Measurements from ENCODE around the gene RRP15.
A peak's percentile ranks its signal among the peaks of the same experiment; 100 is the strongest.

The RRP15 gene

GRCh38 chr1:218284917-218285635 is at the start of gene RRP15:
Gene RRP15, plus strand, starts transcription at chr1:218285293. Its CDS starts 24 bp downstream, at chr1:218285317.
- peak; percentile 83 for DNase-seq (ENCODE audit: low read depth)

- no peak for DNase-seq (ENCODE audit: low read depth)
Observed at GRCh38 chr1:218242171-218242570, 42.9 kb upstream of the RRP15 start.

GRCh38 chr1:218247339-218247738 is 37.8 kb upstream of the RRP15 start:
- no peak for DNase-seq (ENCODE audit: low read depth)

- no peak for DNase-seq (ENCODE audit: low read depth)
Observed at GRCh38 chr1:218249338-218250140, 35.6 kb upstream of the RRP15 start.

- no peak for DNase-seq (ENCODE audit: low read depth)
Observed at GRCh38 chr1:218250492-218250891, 34.6 kb upstream of the RRP15 start.

GRCh38 chr1:218254296-218254946 is 30.7 kb upstream of the RRP15 start:
- DNase-seq (ENCODE audit: low read depth), result no peak

GRCh38 chr1:218255090-218255489 is 30.0 kb upstream of the RRP15 start:
- no peak for DNase-seq (ENCODE audit: low read depth)

- DNase-seq (ENCODE audit: low read depth), result no peak
Observed at GRCh38 chr1:218257371-218257770, 27.7 kb upstream of the RRP15 start.

- no peak for DNase-seq (ENCODE audit: low read depth)
Observed at GRCh38 chr1:218257971-218258370, 27.1 kb upstream of the RRP15 start.

- no peak for DNase-seq (ENCODE audit: low read depth)
Observed at GRCh38 chr1:218259339-218259738, 25.8 kb upstream of the RRP15 start.

- DNase-seq (ENCODE audit: low read depth), result no peak
Observed at GRCh38 chr1:218259800-218260199, 25.3 kb upstream of the RRP15 start.

GRCh38 chr1:218262259-218262658 is 22.8 kb upstream of the RRP15 start:
- DNase-seq (ENCODE audit: low read depth), result no peak

GRCh38 chr1:218266356-218266755 is 18.7 kb upstream of the RRP15 start:
- DNase-seq (ENCODE audit: low read depth), result no peak

- DNase-seq (ENCODE audit: low read depth), result no peak
Observed at GRCh38 chr1:218272366-218272765, 12.7 kb upstream of the RRP15 start.

GRCh38 chr1:218273762-218274479 is 11.2 kb upstream of the RRP15 start:
- no peak for DNase-seq (ENCODE audit: low read depth)

- no peak for DNase-seq (ENCODE audit: low read depth)
Observed at GRCh38 chr1:218274511-218274910, 10.6 kb upstream of the RRP15 start.

- no peak for DNase-seq (ENCODE audit: low read depth)
Observed at GRCh38 chr1:218275823-218276222, 9.3 kb upstream of the RRP15 start.

- no peak for DNase-seq (ENCODE audit: low read depth)
Observed at GRCh38 chr1:218281285-218281684, 3.8 kb upstream of the RRP15 start.

- DNase-seq (ENCODE audit: low read depth), result peak; percentile 3
Observed at GRCh38 chr1:218284377-218284916, 646 bp upstream of the RRP15 start.

- DNase-seq (ENCODE audit: low read depth), result no peak
Observed at GRCh38 chr1:218292515-218292914, 7.4 kb downstream of the RRP15 start.

GRCh38 chr1:218294546-218294945 is 9.5 kb downstream of the RRP15 start:
- DNase-seq (ENCODE audit: low read depth), result no peak

GRCh38 chr1:218296162-218296561 is 11.1 kb downstream of the RRP15 start:
- no peak for DNase-seq (ENCODE audit: low read depth)

Measured in activated T-cell treated with anti-CD3 and anti-CD28 coated beads for 48 hours (primary cell).